HG03039 (cell line): ENCODE measurements around the gene RNF6.
"Not testable (repeated sequence)": the region's sequence is repeated elsewhere in the genome, so short reads cannot be mapped to it uniquely, and the experiment has no call there.

ENCODE experiments used
- ATAC-seq: cut with Tn5 transposase; IDR thresholded peaks from one replicate; pipeline ENCODE4 v1.9.1; 2021; ENCODE audit warnings: mild to moderate bottlenecking, moderate library complexity; ENCODE audit not compliant: unreplicated experiment

Gene RNF6

DNA sequence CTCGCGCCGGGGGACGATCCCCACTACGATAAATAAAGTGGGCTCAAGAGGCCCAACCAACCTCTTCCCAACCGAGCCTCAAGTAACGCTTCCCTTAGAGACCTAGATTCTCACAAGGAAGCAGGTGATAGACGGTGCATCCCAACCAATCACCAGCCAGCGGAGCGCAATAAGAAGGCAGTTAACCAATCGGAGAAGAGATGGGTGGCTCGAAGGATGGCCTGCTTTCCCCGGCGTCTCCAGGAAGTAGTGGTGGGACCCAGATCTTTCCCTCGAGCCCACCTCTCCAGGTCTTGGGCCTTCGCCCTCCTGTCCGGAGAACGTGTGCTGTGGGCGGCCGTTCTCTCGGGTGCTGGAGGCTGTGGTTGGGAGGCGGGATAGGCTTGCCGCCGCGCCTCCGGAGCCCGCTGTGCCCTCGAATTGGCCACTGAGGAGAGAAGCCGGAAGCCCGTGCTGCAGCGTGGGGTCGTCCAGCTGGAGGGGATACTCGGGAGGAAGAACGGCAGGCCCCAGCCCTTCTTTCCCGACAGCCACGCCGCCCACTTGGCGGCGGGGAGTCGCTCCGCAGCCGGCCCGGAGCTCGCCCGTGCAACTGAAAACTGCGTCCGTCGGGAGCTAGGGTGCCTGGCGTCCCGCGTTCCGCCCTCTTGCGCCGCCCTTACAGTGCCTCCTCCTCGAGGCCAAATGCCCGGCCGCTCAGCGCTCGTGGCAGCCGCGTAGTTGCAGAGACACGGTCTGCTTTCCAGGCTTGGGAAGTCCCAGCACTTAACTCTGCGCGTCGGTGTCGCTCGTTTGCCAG, at the start of gene RNF6:
Gene RNF6 (minus strand): TSS at position 594 of the 799 bp plus-strand sequence. CDS start 2,665 bp downstream, outside the sequence.
- ATAC-seq, result peak; percentile 98

DNA sequence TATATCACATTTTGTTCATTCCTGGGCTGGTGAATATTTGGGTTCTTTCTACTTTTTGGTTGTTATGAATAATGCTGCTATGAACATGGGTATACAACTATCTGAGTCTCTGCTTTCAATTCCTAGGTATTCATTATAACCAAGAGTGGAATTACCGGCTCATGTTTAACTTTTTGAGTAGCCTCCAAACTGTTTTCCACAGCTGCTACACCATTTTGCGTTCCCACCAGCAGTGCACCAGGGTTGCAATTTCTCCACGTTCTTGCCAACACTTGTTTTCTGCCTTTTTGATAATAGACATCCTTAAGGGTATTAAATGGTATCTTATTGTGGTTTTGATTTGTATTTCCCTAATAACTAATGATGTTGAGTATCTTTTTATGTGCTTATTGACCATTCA, 48.6 kb upstream of the RNF6 start:
- ATAC-seq, result no peak

DNA sequence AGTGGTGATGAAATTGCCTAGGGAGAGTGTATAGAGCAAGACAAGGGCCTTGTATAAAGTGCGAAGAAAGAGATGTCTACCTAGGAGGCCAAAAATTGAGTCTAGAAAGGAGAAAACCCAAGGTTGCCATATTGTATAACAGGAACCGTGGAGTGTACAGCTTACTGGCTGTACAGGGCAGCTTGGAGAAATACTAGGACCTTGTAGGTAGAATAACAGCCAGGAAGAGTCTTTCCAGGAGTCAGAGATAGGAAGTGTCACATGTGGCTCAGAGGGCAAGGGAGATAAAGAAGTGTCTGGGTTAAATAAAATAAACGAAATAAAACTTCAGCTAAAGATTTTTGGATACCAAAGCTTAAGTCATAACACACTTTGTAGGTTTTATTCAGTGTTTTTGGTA, 44.2 kb upstream of the RNF6 start:
- ATAC-seq, result no peak

DNA sequence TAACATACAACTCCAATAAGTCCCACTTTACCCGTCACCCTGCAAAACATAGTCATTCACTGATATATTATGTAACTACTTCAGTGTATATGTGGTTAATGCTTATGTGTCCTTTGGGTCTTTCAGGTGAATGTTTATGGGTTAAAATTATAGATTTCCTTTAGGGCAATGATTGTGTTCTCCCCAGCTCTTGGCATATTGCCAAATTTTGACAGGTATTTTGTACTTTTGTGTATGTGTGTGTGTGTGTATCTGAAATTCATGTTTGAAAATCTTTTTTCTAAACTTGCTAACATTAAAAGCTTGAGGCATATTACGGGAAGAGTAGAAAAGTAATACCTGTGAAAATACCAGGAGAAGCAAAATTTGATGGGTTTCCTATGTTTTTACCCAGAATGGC, 40.0 kb upstream of the RNF6 start:
- no peak for ATAC-seq

DNA sequence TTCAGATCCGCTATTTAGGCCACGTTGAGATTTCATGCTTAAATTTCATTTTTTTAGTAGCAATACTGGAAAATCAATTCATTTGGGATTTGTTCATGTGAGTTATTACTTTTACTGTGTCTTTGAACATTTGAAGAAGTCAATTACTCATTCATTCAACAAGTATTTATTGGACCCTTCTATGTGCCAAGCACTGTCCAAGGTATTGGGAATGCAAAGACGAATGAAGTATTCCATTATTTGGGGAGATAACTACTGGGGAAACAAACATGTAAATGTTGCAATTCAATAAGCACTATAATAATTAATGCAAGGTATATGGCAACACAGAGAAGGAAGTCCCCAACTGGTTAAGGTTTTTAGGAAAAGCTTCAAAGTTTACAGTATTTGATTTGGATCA, 37.5 kb upstream of the RNF6 start:
- no peak for ATAC-seq

DNA sequence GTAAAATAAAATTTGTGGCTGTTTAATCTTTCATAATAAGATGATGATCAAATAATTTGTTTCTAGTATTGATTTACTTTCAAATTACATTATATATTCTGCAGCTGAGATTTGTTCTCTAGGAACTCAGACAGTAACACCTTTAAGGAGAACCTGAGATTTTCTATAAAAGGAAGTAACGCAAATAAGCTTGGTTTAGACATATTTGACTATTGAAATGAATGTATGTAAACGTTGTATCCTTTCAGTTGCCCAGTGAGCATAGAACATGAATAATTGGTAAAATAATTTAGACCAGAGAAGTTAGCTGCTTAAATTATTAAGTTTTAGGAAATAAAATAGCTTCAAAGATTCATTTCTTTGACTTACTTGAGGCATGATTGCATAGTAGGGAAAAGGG, 34.9 kb upstream of the RNF6 start:
- ATAC-seq, result no peak

DNA sequence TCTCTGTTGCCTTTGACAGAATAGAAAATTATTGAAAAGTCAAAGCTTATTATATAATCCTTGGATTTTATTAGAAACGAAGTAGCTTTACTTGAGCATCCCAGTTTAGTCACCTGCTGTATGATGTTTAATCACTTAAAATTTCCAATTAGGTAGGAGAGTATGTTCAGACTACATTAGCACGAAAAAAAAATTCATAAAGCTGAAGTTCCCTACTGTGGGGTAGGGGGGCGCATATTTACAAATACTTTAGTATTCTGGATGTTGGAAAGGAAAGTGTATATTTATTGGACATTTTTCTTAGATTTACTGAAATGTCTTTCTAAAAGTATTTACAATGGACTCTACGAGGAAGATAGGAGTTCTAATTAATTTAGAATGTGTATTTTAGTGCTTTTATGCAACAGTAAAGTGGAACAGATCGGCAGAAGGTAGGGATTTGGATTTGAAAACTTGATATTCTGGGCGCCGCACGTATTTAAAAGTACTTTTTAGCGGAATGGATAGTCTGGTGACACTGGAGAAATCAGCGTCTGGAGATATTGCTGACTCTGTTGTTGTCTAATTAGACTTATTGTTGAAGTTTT, 33.7 kb upstream of the RNF6 start:
- no peak for ATAC-seq

DNA sequence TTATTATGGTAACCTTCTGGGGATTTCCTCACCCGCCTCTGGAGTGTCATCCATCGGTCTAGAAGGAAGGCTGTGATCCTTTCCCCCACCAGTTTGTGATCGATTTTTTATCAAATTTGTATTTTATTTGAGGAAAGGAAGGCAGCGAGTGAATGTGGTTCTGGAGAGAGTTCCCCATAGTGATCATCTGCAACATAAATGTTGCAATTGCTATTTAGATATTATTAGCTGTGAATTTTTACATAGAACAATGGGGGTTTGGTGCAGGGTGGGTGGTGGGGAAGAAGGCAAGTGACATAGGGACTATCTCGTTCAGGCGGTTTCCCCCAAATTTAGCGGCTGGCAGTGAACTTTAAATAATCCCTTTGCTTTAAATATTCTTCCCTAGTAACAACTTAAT, 33.0 kb upstream of the RNF6 start:
- ATAC-seq, result no peak

DNA sequence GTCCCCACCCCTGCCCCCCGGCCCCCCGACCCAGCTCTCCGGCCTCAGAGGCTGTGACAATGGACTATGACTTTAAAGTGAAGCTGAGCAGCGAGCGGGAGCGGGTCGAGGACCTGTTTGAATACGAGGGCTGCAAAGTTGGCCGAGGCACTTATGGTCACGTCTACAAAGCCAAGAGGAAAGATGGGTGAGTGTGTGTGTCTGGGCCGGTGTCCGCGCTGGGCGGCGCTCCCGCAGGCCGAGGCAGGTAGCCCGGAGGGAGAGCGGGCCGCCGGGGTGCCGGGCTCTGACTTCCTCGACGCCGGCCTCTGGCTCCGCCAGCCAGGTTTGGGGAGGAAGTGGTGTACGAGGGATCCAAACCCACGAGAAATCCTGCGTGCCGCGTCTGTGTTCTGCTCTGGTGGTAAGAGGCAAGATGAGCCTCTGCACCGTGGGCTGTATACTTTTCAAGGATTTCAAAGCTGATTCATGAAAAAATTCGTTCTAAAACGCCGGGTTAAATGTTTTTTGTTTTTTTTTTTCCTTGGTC, 32.5 kb upstream of the RNF6 start:
- ATAC-seq, result peak; percentile 28

DNA sequence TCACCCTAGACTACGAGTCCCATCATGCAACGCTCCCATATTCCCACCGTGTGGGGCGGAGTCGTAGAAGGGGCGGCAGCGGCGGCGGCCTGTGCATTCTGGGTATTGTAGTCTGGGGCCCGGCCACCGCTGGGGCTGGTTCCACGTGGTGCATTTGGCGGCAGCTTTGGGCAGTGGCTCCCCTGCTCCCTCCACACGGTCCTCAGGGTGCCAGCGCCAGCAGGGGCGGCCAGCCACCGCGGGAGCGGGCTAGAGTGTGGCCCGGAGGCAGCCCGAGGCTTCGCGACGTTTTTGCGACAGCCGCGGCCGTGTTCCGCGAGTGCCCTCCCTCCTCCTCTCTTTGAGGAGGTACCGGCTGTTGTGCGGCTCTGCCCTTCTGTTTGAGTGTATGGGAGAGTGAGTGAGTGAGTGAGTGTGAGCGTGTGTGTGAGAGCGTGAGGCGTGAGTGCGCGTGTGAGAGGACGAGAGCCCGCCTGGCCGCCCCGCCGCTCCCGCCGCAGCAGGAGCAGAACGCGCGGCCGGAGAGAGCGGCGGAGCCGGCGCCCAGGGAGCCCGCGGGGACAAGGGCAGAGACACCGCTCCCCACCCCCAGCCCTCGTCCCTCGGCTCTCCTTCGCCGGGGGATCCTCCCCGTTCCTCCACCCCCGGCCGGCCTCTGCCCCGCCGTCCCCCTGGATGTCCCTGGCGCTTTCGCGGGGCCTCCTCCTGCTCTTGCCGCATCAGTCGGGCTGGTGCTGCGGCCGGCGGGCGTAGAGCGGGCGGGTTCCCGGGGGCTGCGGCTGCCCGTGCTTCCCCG, 31.9 kb upstream of the RNF6 start, which contains the start of gene CDK8:
Gene CDK8 (plus strand): TSS at position 343 of the 796 bp plus-strand sequence. CDS start 513 bp downstream, outside the sequence.
- ATAC-seq, result peak; percentile 84

DNA sequence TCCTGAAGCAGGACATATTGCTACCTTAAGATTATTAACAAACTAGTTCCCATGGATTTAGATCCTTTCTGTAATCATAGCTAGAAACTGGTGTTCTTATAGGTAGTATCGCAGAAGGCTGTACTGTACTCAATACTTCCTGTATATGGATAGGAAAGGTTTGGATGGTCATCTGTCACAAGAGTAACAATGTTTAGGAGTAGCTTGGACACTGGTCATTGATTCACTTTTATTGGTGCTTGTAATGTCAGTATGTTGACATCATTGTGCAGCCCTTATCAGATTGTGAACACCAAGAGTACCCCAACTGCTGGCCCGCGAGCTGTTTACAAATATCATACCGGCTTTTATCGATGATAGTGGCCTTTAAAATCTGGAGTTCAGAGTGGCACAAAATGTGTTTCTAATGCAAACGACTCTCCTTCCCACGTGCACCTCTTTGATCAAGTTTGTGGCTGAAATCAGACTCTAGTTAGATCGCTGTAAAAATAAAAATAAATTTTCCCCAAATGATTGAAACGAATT, 31.2 kb upstream of the RNF6 start:
- ATAC-seq, result no peak

DNA sequence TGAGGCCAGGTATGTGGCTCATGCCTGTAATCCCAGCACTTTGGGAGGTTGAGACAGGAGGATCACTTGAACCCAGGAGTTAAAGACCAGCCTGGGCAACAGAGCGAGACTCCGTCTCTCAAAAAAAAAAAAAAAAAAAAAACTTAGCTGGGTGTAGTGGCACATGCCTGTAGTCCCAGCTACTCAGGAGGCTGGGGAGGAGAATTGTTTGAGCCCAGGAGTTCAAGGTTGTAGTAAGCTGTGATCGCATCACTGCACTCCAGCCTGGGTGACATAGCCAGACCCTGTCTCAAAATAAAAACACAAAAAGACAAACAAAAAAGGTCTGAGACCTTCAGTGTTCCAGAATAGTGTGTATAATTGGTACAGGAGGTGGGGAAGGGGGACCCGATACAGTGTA, 29.9 kb upstream of the RNF6 start:
- not testable (repeated sequence) for ATAC-seq

DNA sequence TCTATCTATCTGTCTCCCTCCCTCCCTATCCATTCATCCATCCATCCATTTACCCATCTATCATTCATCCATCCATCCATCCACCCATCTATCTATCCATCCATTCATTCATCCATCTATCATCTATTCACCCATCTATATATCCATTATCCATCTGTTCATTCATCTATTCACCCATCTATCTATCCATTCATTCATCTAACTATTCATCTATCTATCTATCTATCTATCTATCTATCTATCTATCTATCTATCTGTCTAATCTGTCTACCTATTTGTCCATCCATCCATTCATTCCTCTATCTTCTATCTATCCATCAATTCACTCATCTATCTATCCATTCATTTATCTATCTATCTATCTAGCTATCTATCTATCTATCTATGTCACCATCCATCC, 27.4 kb upstream of the RNF6 start:
- ATAC-seq, result no peak

DNA sequence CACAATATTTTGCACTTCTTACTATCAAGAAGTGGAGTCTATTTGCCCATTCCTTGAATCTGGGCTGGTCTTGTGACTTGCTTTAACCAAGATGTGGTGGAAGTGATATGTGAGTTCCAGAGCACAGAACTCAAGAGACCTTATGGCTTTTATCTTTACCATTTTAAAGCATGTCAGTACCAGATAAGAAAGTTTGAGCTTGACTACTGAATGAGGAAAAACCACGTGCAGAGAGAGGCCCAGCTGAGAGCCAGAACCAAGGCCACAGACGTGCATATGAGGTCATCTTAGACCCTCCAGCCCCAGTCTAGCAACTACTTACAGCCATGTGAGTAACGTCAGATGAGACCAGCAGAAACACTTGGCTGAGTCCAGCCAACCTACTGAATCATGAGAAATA, 25.5 kb upstream of the RNF6 start:
- no peak for ATAC-seq

DNA sequence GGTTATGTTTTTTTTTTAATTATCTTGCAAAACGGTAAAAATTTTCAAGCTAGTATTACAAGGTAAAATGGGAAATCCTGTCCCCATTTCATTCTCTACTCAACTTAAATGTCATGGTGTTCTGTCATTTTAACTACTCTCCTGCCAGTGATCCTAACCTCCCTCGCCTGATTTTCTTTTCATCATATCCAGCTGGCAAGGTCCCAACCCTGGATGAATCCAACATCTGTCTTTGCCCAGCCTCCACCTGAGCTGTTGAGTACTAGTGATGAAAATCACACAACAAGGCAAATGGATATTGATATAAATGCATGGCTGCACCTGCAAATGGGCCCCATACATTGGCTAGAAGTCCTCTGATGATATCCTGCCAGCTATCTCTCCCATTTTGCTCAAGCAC, 24.9 kb upstream of the RNF6 start:
- ATAC-seq, result no peak

DNA sequence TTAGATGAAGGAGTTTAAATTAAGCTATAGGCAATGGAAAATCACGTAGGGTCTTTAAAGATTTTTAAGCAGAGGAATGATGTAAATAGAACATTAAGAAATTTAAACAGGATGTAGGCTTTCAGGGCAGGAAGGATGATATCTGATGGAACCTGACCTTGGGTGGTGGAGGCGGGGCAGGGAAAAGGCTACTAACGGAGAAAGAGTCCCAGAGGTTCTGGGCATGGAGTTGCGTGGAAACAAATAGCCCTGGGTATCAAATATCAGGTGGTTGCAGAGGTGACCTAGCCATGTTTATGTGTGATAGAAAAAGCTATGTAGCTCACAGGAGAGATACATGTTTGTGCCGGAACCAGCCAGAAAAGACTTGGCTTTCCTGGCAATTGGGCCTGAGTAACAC, 24.0 kb upstream of the RNF6 start:
- no peak for ATAC-seq

DNA sequence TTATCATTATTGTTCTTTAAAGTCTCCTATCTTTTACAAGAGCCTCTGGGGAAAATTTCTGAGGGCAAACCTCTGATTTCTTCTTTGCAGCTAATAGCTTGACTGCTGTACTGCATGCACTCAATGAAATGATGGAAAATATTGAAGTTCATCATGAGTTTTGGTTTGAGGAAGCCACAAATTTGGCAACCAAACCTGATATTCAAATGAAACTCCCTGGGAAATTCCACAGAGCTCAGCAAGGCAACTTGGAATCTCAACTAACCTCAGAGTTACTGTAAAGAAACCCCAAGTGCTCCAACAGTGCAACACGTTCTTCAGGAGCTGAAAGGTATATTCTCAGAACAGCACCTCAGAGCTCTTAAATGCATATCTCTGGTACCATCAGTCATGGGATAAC, 14.2 kb upstream of the RNF6 start:
- no peak for ATAC-seq

DNA sequence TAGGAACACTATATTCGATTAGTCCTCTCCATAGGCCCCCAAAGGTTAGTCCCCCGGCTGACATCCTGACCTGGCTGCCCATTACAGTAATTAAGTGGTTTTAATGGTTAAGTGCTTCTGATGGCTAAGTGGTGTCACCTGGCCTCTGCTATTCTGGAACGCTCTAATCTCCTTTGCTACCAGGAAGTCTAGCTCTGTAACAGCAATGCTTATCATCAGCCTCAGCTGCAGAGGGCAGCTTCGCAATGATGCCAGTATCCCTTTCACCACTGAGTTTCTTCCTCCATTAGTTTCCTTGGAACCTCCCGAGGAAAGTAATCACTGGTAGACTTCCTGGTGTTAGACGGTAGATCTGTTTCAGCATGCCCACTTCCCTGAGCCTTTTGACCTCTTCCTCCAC, 8.6 kb upstream of the RNF6 start:
- ATAC-seq, result no peak

DNA sequence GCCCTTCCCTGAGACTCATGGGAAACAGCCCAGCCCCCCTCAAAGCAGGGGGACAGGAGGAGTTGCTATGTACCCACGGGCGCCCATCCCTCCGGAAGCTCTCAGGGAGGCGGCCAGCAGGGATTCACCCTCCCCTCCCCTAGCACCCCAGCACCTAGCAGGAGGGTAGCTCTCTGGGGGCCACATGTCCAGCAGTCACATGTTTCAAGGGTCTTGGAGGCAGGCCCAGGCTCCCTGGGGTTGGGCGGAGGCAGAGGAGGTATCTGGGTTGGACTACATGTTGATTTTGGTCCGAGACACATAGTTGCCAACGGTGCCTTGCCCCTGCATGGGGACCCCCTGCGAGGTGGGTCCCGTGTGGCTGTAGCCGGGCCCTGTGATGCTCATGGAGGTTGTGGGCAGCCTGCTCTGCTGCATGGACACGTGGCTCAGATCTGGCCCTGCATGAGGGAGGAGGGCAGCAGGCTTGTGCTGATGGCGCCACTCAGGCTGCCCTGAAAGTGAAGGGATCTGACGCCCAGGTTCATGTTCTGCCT, 7.0 kb upstream of the RNF6 start:
- ATAC-seq, result no peak

DNA sequence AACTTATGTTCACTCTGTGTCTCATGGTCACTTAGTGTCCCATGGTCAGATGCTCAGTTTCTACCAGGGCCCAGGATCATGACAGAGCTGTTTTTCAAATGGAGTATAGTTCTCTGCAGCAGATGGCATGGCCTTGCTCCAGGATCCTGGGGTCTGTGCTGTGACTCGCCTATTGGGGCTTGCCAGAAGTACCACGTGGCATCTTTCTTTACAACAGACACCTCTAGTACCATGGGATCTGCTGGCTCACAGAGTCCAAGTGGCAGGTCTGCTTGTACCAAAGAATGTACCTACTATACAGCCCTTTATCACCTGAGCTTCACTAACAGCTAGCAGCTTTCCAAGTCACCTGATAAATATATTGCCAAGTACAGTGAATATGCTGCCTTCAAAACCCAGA, 6.0 kb upstream of the RNF6 start:
- ATAC-seq, result no peak
